Mesothelial cell of epicardium (in vitro differentiated cells): ENCODE data around the gene ZNF609. TPM values are rescaled to one million over a fixed set of nuclear protein-coding genes. Genes with fewer than 3 reads are reported as not detected.
"Not testable (repeated sequence)": the region's sequence is repeated elsewhere in the genome, so short reads cannot be mapped to it uniquely, and the experiment has no call there.

ENCODE experiments used
- DNase-seq, 2 experiments: peaks; one replicate each; pipeline ENCODE4 v3.0.0; 2021; ENCODE audit warnings: low spot score in 2 of 2; ENCODE audit not compliant: unreplicated experiment in 2 of 2
- H3K27ac Mint-ChIP-seq: 2 replicates; pipeline ENCODE4 v1.8.0; 2021; ENCODE audit warnings: mixed read lengths
- H3K27me3 Mint-ChIP-seq: 2 replicates; pipeline ENCODE4 v1.8.0; 2021; ENCODE audit warnings: low read depth, mixed read lengths
- H3K36me3 Mint-ChIP-seq: 2 replicates; pipeline ENCODE4 v1.8.0; 2021; ENCODE audit warnings: mixed read lengths
- H3K4me1 Mint-ChIP-seq: 2 replicates; pipeline ENCODE4 v1.8.0; 2021; ENCODE audit warnings: mixed read lengths
- H3K4me3 Mint-ChIP-seq: 2 replicates; pipeline ENCODE4 v1.8.0; 2021; ENCODE audit warnings: mild to moderate bottlenecking, moderate library complexity, mixed read lengths
- H3K9me3 Mint-ChIP-seq: 2 replicates; pipeline ENCODE4 v1.8.0; 2021; ENCODE audit warnings: mixed read lengths
- CTCF ChIP-seq: fragments of 200-600 bp; sonication (generic); IDR thresholded peaks from one replicate; pipeline ENCODE4 v1.5.0; 2021; ENCODE audit warnings: antibody characterized with exemption; ENCODE audit not compliant: unreplicated experiment
- total RNA-seq: library from RNA; stranded (reverse); gene quantifications from 3 replicates; pipeline ENCODE4 v1.2.1, GENCODE V29; 2021

Gene ZNF609
- total RNA-seq, 1 donor from 2014 or later = 76.0 TPM

GRCh38 chr15:64640146-64640871 lies 179.9 kb downstream of the ZNF609 start:
- H3K9me3 Mint-ChIP-seq = peaks cover 9% of the 10 kb centered on the region
- no peak overlapping the region for H3K27ac Mint-ChIP-seq
- peaks cover 22% of the 10 kb centered on the region for H3K36me3 Mint-ChIP-seq
- no peak for TF ChIP-seq CTCF
- H3K4me1 Mint-ChIP-seq = peaks cover 21% of the 10 kb centered on the region
- H3K27me3 Mint-ChIP-seq = no peaks in the 10 kb centered on the region
- no peak overlapping the region for H3K4me3 Mint-ChIP-seq
- no peak for DNase-seq

- no peak for DNase-seq
- no peak for TF ChIP-seq CTCF
- H3K4me3 Mint-ChIP-seq = no peak overlapping the region
- peak overlapping the region; percentile 33 for H3K27ac Mint-ChIP-seq
- no peaks in the 10 kb centered on the region for H3K27me3 Mint-ChIP-seq
- H3K9me3 Mint-ChIP-seq = peaks cover 10% of the 10 kb centered on the region
- H3K36me3 Mint-ChIP-seq = peaks cover 21% of the 10 kb centered on the region
- H3K4me1 Mint-ChIP-seq = peaks cover 4% of the 10 kb centered on the region
Measured at GRCh38 chr15:64642875-64643274, 182.5 kb downstream of the ZNF609 start.

DNA sequence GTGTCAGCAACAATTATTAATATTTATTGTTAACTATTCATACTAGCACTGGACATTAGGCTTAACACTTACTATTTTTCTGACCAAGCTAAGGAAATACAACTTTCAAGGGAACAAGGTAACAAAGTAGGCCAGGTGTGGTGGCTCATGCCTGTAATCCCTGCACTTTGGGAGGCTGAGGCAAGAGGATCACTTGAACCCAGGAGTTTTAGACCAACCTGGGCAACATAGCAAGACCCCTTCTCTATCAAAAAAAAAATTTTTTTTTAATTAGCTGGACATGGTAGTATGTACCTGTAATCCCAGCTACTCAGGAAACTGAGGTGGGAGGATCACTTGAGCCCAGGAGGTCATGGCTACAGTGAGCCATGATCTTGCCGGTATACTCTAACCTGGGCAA lies 183.3 kb downstream of the ZNF609 start:
- H3K4me3 Mint-ChIP-seq = no peak overlapping the region
- no peak for DNase-seq
- TF ChIP-seq CTCF = no peak
- H3K4me1 Mint-ChIP-seq = peaks cover 4% of the 10 kb centered on the region
- no peaks in the 10 kb centered on the region for H3K27me3 Mint-ChIP-seq
- peaks cover 16% of the 10 kb centered on the region for H3K36me3 Mint-ChIP-seq
- no peak overlapping the region for H3K27ac Mint-ChIP-seq
- peaks cover 7% of the 10 kb centered on the region for H3K9me3 Mint-ChIP-seq

GRCh38 chr15:64644811-64645210 lies 184.4 kb downstream of the ZNF609 start:
- peaks cover 10% of the 10 kb centered on the region for H3K36me3 Mint-ChIP-seq
- not testable (repeated sequence) for H3K4me1 Mint-ChIP-seq, H3K9me3 Mint-ChIP-seq, DNase-seq, H3K4me3 Mint-ChIP-seq, H3K27me3 Mint-ChIP-seq, H3K27ac Mint-ChIP-seq

GRCh38 chr15:64645995-64646394 lies 185.6 kb downstream of the ZNF609 start:
- Mint-ChIP-seq H3K27ac (no peak overlapping the region), H3K4me3 (no peak overlapping the region), H3K9me3 (peaks cover 7% of the 10 kb centered on the region), H3K4me1 (peaks cover 12% of the 10 kb centered on the region), H3K27me3 (no peaks in the 10 kb centered on the region), H3K36me3 (peaks cover 10% of the 10 kb centered on the region)
- no peak for DNase-seq
- TF ChIP-seq CTCF = no peak

- H3K27ac Mint-ChIP-seq = no peak overlapping the region
- peaks cover 7% of the 10 kb centered on the region for H3K9me3 Mint-ChIP-seq
- DNase-seq = no peak
Measured at GRCh38 chr15:64647367-64647766, 187.0 kb downstream of the ZNF609 start.

More at GRCh38 chr15:64647367-64647766, 187.0 kb downstream of the ZNF609 start:
- no peak for TF ChIP-seq CTCF
- Mint-ChIP-seq H3K36me3 (peaks cover 8% of the 10 kb centered on the region), H3K4me3 (no peak overlapping the region), H3K4me1 (peaks cover 20% of the 10 kb centered on the region), H3K27me3 (no peaks in the 10 kb centered on the region)
